HG02759 (cell line): ENCODE measurements around the gene OBP2B.
"Not testable (repeated sequence)": the region's sequence is repeated elsewhere in the genome, so short reads cannot be mapped to it uniquely, and the experiment has no call there.

Experiments used
- ATAC-seq: cut with Tn5 transposase; IDR thresholded peaks from one replicate; pipeline ENCODE4 v1.9.1; 2021; ENCODE audit warnings: mild to moderate bottlenecking, moderate library complexity; ENCODE audit not compliant: unreplicated experiment

OBP2B gene, protein sequence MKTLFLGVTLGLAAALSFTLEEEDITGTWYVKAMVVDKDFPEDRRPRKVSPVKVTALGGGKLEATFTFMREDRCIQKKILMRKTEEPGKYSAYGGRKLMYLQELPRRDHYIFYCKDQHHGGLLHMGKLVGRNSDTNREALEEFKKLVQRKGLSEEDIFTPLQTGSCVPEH

DNA sequence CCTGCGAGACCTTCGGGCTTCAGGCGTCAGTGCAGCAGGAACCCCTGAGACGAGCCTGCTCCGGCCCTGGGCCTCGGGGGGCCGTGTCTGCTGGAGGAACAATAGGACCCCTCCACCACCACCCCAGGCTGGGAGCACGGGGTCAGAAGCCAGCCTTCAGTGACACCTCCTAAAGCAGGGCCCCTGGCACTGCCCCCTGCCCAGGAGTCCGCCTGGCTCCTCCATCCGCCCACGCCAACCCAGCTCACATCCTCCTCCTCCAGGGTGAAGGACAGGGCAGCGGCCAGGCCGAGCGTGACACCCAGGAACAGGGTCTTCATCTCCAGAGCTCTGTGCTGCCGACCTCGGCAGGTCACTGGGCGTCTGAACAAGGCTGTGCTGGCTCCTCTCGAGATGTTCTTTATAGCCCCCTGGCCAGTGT is at the start of gene OBP2B:
TSS of gene OBP2B (minus strand) at position 371 of the 421 bp plus-strand sequence. CDS start at position 320, 51 bp downstream.
- not testable (repeated sequence) for ATAC-seq

- no peak for ATAC-seq
These were observed 49.3 kb upstream of the OBP2B start for GRCh38 chr9:133258061-133259015.

DNA sequence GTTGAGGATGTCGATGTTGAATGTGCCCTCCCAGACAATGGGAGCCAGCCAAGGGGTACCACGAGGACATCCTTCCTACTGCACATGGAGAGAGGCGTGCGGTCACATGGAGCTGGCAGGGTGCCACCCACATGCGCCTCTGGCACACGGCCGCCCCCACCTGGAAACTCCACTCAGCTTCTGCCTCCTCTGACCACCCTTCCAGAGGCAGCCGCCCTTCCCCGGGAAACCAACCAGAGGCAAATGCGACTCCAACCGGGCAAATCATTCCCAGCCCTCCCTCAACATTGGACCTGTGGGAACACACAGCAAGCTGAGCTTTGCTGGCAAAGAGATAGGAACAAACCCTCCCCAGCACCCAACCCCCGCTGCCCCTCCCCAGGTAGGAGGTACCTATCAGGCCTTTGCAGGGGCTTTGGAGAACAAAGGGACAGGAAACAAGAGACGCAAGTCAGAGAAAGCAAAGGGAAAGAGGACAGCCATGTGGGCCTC is 48.5 kb upstream of the OBP2B start:
- ATAC-seq = no peak

GRCh38 chr9:133256686-133257091 is 47.6 kb upstream of the OBP2B start:
- no peak for ATAC-seq

- no peak for ATAC-seq
These were observed 47.0 kb upstream of the OBP2B start for GRCh38 chr9:133256136-133256461.

DNA sequence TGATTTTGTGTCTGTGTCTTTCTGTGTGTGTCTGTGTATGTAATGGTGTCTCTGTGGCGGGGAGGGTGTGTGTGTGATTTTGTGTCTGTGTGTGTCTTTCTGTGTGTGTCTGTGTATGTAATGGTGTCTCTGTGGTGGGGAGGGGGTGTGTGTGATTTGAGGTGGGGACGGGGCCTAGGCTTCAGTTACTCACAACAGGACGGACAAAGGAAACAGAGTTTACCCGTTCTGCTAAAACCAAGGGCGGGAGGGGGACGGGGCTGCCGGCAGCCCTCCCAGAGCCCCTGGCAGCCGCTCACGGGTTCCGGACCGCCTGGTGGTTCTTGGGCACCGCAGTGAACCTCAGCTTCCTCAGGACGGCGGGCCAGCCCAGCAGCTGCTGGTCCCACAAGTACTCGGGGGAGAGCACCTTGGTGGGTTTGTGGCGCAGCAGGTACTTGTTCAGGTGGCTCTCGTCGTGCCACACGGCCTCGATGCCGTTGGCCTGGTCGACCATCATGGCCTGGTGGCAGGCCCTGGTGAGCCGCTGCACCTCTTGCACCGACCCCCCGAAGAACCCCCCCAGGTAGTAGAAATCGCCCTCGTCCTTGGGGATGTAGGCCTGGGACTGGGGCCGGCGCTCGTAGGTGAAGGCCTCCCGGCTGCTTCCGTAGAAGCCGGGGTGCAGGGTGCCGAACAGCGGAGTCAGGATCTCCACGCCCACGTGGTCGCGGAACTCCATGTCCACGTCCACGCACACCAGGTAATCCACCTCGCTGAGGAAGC is 46.5 kb upstream of the OBP2B start:
- ATAC-seq = no peak

- ATAC-seq = no peak
These were observed 45.4 kb upstream of the OBP2B start for GRCh38 chr9:133254471-133254870.

GRCh38 chr9:133253268-133253667 is 44.2 kb upstream of the OBP2B start:
- no peak for ATAC-seq

- ATAC-seq = no peak
These were observed 43.4 kb upstream of the OBP2B start for GRCh38 chr9:133252301-133253020.

- ATAC-seq = no peak
These were observed 42.7 kb upstream of the OBP2B start for GRCh38 chr9:133251773-133252172.

- ATAC-seq = not testable (repeated sequence)
These were observed 42.2 kb upstream of the OBP2B start for GRCh38 chr9:133251221-133251620.

GRCh38 chr9:133250741-133251170 is 41.7 kb upstream of the OBP2B start:
- ATAC-seq = no peak

DNA sequence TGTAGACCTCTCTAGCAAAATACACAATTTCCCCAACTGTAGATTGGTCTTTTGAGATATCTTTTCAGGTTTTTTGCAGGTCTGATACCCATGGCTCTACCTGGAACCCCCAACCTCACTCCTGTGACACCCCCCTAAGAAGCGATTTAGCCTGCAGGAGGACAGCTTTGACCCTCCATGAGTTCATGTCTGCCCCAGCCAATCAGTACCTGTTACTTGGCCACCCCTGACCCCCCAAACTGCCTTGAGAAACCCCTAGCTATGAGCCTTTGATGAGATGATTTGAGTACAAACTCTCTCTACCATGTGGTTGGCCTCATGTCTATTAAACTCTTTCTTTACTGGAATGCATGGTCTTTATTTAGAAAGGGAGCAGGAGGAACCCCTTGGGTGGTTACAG is 40.3 kb upstream of the OBP2B start:
- no peak for ATAC-seq

DNA sequence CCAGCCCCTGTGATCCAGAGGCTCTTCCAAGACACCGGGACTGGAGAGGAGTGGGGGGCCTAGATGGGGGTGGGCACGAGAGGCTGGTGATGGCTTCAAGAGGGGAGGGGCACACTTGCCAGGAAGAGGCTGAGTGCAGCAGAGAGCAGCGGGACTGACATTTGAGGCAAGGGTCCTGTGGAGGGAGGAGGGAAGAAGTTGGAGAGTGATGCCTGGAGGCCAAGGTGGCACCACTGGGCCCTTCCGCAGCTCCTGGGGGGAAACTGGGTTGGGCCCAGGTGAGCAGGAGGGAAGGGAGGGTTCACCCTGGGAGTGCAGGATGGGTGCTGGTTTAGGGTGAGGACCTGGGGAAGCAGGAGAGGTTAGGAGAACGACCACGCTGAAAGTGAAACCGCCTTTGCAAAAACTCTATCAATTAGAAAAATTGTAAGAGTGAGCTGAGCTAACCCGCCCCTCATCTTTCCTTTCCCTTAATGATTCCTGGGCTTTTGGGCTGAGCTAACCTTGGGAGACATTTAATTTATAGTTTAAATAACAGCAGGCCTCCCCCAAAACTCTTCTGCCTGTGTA is 39.8 kb upstream of the OBP2B start:
- no peak for ATAC-seq

DNA sequence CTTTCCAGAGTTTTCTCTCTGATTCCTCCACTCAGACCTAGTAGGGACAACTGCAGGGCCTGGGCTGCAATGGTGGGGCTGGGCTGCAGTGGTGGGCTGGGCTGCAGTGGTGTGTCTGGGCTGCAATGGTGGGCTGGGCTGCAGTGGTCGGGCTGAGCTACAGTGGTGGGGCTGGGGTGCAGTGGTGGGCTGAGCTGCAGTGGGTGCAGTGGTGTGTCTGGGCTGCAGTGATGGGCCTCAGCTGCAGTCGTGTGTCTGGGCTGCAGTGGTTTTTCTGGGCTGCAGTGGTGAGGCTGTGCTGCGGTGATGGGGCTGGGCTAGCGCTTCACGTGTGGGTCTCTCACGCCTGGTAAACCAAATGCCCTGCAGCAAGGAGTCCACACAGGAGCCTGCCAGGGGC is 38.6 kb upstream of the OBP2B start:
- ATAC-seq = no peak

GRCh38 chr9:133246991-133247390 is 37.9 kb upstream of the OBP2B start:
- ATAC-seq = no peak

DNA sequence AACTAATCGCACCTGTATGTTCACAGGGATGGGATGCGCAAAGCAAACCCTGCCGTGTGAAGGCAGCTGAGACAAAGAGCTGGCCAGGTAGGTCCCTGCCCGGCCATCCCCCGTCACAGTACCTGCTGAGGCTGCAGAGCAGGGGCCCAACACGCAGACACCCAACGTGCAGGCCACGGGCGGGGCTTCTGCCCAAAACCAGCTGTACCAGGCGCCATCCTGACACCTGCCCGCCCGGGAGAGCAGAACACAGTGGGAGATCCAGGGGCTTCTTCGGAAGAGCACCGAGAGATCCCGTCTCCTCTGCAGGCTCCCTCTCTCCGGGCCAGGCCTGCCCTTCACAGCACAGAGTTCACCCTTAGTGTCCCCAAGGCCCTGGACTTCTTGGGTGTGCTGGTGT is 37.5 kb upstream of the OBP2B start:
- ATAC-seq = no peak

DNA sequence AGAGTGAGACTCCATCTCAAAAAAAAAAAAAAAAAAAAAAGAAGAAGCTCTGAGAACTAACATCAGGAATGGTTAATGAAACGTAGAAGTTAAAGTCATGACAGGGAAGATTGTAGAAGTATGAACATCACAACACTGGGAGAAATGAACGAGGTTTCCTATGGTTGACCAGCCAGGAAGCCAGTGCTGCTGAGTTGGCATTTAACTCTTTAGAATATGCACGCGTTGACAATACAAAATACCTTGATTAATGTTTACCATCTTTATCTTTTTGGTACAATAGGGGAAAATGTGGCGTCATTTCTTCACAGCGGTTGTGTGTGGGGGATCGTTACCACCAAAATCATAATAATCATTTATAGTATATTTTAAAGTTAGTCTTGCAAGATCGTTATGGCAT is 33.9 kb upstream of the OBP2B start:
- no peak for ATAC-seq

DNA sequence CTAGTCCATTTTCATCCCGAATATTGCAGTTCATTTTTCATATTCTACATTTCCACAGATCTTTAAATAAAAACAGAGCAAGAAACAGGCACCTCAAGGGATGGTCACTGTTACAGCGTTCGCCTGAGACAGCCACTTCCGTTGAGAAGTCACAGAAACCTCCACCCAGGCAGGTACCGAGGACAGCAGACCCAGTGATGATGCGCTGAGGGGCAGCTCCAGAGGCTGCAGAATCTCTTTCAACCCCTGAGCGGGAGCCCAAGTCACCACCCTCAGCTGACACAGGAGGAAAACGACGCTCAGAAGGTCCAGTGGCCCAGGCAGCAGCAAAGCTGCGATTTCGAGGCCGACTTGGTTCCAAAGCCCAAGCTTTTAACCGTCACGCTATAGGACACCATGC is 33.2 kb upstream of the OBP2B start:
- no peak for ATAC-seq

DNA sequence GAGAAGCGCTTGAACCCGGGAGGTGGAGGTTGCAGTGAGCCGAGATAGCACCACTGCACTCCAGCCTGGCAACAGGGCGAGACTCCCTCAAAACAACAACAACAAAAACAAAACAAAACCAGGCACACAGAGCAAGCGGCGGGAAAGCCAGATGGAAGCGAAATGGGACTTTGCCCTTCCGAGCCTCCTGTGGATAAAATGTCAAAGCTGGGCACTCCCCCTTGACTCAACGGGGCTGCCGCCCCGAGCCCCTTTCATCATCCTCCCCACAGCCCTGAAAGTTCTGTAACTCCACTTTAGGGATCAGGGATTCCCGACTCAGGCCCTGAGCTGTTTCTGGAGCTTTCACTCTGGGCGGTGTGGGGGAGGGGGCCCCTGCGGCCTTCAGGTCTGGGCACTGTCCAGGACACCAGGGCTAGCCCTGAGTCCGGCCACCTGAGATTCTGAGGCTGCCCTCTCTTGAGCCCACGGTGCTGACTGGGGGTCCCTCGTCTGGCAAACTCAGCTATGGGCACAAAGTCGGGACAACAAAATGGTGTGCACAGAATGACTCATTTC is 30.6 kb upstream of the OBP2B start:
- ATAC-seq = no peak
